GM18870 (cell line): ENCODE results near the gene AK9.

ENCODE experiments used
- ATAC-seq: cut with Tn5 transposase; IDR thresholded peaks from one replicate; pipeline ENCODE4 v1.9.1; 2021; ENCODE audit warnings: moderate library complexity; ENCODE audit not compliant: unreplicated experiment

The AK9 gene

DNA sequence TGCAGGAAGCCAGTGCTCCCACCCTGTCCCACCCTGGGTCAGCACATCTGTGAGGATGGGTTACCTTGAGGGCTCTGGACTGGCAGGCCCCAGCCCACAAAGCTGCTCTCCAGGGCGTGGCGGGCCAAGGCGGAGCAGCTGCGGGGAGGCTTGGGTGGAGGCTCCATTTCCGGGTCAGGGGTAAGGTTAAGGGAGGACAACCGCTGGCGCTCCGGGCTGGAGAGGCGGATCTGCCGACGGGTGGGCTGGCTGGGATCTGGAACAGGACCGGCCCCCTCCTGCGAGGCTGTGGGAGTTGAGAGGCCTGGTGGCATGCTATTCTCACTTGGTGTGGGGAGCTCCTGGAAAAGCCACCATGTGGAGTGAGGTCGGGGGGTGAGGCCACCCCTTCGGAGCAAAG lies 244.9 kb downstream of the AK9 start:
- no peak for ATAC-seq

GRCh38 chr6:109445382-109445781 lies 245.6 kb downstream of the AK9 start:
- no peak for ATAC-seq

GRCh38 chr6:109443425-109443950 lies 247.5 kb downstream of the AK9 start:
- ATAC-seq = no peak
